Activated CD4-positive, alpha-beta T cell treated with anti-CD3 and anti-CD28 coated beads, Interleukin-2, Interleukin-6, amounts not matched to agents 100 ng/mL and 50 ng/mL, durations not matched to agents 16 hours and 8 hours (primary cell): ENCODE data around the gene OR51M1.
A peak's percentile ranks its signal among the peaks of the same experiment; 100 is the strongest.
"Not testable (repeated sequence)": the region's sequence is repeated elsewhere in the genome, so short reads cannot be mapped to it uniquely, and the experiment has no call there.

ENCODE experiments used
- DNase-seq: peaks from one replicate; pipeline ENCODE4 v3.0.0-alpha.2; 2020

The OR51M1 gene, protein sequence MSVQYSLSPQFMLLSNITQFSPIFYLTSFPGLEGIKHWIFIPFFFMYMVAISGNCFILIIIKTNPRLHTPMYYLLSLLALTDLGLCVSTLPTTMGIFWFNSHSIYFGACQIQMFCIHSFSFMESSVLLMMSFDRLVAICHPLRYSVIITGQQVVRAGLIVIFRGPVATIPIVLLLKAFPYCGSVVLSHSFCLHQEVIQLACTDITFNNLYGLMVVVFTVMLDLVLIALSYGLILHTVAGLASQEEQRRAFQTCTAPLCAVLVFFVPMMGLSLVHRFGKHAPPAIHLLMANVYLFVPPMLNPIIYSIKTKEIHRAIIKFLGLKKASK

GRCh38 chr11:5383576-5383975 is at the start of gene OR51M1:
OR51M1 (plus strand) TSS chr11:5383812; CDS start chr11:5389399, 5,587 bp downstream.
- no peak for DNase-seq

DNA sequence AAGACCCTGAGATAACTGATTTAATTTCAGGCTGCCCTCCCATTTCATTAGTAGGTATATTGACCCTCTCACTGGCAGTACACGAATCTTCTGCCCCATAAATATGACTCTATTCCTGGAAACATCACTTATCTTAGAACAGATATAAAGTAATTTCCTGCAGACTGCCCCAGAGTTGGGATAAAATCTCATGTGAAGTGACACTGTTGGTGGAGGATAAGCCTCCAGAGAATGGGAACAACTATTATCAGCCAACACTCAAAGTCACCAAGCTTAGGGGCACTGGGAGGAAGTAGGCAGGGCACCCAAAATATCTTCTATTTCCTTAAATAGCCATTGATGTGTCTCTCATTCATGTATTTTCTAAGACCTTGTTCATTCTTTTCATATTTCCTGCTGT is 48.4 kb upstream of the OR51M1 start:
- no peak for DNase-seq

GRCh38 chr11:5336331-5336730 is 47.3 kb upstream of the OR51M1 start:
- DNase-seq = no peak

DNA sequence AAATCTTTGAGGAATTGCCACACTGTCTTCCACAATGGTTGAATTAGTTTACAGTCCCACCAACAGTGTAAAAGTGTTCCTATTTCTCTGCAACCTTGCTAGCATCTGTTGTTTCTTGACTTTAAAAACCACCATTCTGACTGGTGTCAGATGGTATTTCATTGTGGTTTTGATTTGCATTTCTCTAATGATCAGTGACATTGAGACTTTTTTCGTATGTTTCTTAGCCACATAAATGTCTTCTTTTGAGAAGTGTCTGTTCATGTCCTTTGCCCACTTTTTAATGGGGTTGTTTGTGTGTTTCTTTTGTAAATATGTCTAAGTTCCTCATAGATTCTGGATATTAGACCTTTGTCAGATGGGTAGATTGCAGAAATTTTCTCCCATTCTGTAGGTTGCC is 46.4 kb upstream of the OR51M1 start:
- not testable (repeated sequence) for DNase-seq

DNA sequence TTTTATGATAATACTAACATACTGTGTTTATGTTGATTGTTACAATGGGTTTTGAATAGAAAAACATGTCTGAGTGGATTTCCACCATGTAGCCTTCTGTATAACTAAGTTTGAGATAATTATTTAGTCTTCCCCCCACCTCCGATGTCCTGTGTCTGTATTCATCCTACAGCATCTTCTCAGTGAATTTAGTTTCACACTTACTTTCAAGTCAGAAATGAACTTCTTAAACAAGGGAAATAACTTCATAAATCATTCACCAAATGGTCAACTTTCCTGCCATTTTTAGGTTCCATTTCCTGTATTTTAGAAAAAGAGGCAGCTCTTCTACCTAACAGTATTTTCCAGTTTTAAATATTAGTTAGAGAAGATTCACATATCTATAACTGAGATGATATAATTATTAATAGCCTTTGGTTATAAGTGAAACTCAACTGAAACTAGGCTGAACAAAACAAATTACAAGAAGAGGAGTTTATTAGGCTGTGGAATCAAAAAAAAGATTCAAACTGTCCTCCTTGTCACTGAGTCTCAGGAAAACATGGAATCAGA is 43.8 kb upstream of the OR51M1 start:
- DNase-seq = no peak

- no peak for DNase-seq
These were observed 39.9 kb upstream of the OR51M1 start, which contains the start of gene OR51B5 for GRCh38 chr11:5343474-5344335. OR51B5 (minus strand) TSS chr11:5343524; CDS start chr11:5343524, 0 bp downstream.

GRCh38 chr11:5345831-5346230 is 37.8 kb upstream of the OR51M1 start:
- no peak for DNase-seq

GRCh38 chr11:5348551-5349194 is 34.9 kb upstream of the OR51M1 start:
- no peak for DNase-seq

GRCh38 chr11:5349550-5349949 is 34.1 kb upstream of the OR51M1 start:
- DNase-seq = no peak

GRCh38 chr11:5351208-5351607 is 32.4 kb upstream of the OR51M1 start, which contains the start of gene OR51B6:
OR51B6 (plus strand) TSS chr11:5351508; CDS start chr11:5351508, 0 bp downstream.
- no peak for DNase-seq

DNA sequence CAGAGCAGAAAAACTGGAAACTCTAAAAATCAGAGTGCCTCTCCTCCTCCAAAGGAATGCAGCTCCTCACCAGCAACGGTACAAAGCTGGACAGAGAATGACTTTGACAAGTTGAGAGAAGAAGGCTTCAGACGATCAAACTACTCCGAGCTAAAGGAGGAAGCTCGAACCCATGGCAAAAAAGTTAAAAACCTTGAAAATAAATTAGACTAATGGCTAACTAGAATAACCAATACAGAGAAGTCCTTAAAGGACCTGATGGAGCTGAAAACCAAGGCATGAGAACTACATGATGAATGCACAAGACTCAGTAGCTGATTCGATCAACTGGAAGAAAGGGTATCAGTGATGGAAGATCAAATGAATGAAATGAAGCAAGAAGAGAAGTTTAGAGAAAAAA is 27.6 kb upstream of the OR51M1 start:
- not testable (repeated sequence) for DNase-seq

DNA sequence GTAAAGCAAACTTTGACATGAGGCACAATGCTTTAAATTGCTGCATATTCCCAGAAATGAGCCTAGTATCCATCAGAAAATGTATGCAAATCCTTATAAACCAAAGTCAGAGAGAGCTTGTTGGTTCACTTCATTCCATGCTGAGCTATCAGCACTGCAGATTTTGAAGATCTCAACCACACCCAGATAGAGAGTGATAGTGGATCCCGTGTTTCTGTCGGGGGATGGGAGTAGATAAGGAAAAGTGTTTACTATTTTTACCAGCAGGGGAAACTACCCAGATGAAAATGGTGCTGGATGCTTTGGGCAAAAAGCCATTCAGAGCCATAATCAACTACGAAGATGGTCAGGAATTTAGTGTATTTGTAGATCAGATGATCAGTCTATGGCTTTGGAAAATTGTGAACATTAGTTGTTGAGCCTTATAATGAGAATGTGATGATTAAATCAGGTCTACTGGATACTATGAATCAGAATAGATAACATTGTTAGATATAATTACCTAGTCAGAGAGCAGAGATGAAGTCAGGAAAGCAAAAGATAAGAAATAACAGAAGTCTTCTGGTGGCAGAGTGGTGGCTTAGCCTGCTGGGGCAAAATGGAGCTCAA is 21.5 kb upstream of the OR51M1 start:
- no peak for DNase-seq

- no peak for DNase-seq
These were observed 19.9 kb upstream of the OR51M1 start for GRCh38 chr11:5363679-5364078.

GRCh38 chr11:5364214-5364613 is 19.4 kb upstream of the OR51M1 start:
- no peak for DNase-seq

DNA sequence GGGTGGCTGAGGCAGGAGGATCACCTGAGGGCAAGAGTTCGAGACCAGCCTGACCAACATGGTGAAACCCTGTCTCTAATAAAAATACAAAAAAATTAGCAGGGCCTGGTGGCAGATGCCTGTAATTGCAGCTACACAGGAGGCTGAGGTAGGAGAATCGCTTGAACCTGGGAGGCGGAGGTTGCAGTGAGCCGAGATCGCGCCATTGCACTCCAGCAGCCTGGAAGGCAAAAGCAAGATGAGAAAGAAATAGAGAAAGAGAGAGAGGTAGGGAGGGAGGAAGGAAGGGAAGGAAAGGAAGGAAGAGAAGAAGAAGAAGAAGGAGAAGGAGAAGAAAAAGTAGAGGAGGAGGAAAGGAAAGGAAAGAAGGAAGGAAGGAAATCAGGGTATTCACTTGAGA is 17.2 kb upstream of the OR51M1 start:
- DNase-seq = not testable (repeated sequence)

DNA sequence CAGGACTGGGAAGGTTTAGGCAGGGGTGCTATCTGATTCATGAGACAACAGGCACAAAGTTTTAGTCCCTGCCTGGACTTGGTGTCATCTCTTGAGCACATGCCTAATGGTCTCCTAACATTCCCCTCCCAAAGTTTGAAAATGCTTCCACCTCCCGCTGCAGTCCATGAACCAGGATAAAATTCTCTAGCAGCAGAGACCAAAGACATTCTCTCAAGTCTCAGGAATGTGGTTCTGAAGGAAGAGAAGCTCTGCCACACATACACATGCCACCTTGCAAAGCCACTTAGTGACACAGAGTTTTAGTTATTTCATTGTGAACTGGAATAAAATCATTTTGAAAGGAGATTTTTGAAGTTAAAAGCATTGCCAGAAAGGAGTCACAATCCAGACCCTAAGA is 16.8 kb upstream of the OR51M1 start:
- DNase-seq = no peak

DNA sequence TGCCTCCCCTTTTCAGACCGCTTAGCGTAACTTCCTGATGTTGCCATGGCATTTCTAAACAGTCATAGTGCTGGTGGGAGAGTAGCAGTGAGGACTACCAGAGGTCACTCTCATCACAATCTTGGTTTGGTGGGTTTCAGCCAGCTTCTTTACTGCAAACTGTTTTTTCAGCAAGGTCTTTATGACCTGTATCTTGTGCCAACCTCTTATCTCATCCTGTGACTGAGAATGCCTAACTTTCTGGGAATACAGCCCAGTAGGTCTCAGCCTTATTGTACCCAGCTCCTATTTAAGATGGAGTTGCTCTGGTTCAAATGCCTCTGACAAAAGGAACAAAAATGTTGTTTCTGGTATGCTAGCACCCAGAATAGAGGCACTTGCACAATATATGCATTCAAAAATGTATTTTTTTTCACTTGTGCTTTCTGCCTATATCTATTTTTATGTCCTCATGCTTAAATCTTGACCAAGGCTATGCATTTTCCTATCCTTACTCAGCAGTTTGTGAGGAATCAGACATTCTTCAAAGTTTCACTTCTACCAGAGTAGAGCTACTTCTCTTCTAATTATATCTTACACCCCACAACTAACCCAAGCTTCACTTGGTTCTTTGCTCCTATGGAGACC is 16.1 kb upstream of the OR51M1 start:
- no peak for DNase-seq

DNA sequence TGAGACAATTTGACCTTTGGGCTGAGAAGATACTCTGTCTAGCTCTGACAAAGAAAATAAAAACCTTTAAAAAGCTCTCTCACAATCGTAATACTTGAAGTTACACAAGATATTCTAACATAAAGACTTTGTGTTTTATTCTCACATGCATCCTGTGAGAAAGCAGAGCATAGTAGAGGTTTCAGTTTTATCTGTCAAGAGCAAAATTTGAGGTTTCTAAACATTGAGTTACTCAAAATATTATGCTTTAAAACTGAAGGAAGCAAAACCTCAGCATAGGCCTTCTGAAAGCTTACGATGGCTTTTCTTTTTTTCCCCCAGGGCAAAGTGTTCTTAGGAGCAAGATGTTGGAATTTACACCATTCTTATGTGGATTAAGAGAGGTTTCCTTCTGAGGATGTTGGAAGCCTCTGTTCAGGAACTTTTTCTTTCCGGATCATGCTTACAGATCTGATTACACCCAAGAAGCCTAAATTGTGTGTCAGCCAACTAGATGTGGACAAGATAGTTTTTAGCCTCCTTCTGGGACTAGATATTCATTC is 15.0 kb upstream of the OR51M1 start:
- DNase-seq = no peak

DNA sequence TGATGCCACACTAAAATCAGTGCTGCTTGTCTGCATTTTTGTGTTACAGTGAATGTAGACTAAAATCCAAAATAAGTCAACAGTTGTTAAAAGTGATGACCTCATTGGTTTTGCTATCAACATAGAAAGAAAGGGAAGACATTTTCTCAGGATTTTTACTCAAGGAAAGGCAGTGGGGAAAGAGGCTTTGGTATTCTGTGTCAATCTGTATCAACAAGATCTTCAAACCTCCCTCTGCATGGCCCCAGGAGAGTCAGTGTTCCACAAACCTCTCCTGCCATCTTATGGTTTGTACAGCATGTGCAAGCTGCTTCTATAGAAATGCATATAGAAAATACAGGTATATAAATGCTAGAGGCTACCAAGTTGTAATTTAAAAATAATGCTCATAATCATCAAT is 13.8 kb upstream of the OR51M1 start:
- DNase-seq = no peak

DNA sequence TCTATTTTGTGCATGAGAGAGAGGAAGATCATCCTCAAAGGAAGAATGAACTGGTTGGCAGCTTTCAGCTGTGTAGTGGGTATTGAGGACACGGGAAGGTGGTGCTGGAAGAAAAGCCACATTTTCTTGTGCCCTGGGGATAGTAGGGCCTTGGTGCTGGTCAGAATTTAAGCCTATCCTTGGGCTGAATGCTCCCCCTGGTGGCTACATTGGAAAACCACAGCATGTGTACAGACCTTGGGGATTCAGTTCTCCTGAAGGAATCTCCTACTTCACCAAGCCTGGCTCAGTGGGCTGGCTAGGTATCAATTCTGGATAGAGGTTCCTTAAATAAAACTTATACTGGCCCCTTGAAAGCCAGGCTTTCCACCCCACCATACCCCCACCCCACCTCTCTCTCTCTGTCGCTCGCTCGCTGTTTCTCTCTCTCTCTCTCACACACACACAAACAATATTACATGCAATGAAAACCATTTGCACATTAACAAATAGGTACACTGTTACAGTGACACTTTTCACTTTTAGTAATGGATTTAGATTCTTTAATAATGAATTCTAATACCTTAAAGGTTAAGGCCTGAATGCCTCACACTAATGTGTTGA is 2.8 kb upstream of the OR51M1 start:
- DNase-seq = peak; percentile 58

DNA sequence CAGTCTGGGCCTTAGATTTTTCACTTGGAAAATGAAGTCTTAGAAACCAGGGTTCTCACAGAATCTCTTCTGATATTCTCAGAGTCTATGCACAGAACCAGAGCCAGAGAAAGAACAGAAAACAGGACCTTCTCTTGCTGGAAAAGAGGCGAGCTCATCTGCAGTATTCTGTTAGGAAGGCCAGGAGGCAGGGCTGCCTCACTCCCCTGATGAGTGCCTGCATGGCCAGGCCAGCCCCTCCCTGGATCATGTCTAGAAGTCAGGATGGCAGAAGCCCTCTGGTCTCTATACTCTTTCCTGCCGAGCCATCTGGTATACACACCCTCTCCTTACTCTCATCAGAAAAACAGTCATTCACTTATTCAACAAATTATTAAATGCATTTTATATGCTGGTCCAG is 723 bp downstream of the OR51M1 start:
- DNase-seq = no peak
